Naive thymus-derived CD8-positive, alpha-beta T cell (primary cell): ENCODE results near the gene SIAH1. TPM values are rescaled to one million over a fixed set of nuclear protein-coding genes. Genes with fewer than 3 reads are reported as not detected.

ENCODE experiments used
- ATAC-seq, 2 donors: fragments of 150-1000 bp; cut with Tn5 transposase in 1 of 2; sonication (Bioruptor Pico), chemical (Tn5 transposase) in 1 of 2; 1 replicate in 1 of 2; 2 replicates in 1 of 2; pipeline ENCODE4 v1.10.0; 2021; ENCODE audit warnings: mild to moderate bottlenecking in 2 of 2, moderate library complexity in 2 of 2
- POLR2A ChIA-PET: fragments of 350-600 bp; sonication (Branson Sonifier 250); formaldehyde crosslinking; loops from one replicate; lab custom pipeline; 2021; ENCODE audit warnings: antibody characterized with exemption; lab: Charles Lee
- DNase-seq, 10 donors: peaks; one replicate each; pipeline versions ENCODE4 v3.0.0 to v3.0.0-alpha.2; 2020 to 2022
- H3K27ac Mint-ChIP-seq, 10 donors: one replicate each; pipeline ENCODE4 v1.8.0; 2020 to 2022; ENCODE audit warnings: mild to moderate bottlenecking in 10 of 10, mixed read lengths in 10 of 10, moderate library complexity in 4 of 10, inconsistent platforms in 1 of 10
- H3K27me3 Mint-ChIP-seq, 5 donors: one replicate each; pipeline ENCODE4 v1.8.0; 2021 to 2022; ENCODE audit warnings: mixed read lengths in 5 of 5
- H3K36me3 Mint-ChIP-seq, 3 donors: one replicate each; pipeline ENCODE4 v1.8.0; 2020 to 2022; ENCODE audit warnings: mixed read lengths in 3 of 3, mild to moderate bottlenecking in 2 of 3, inconsistent platforms in 1 of 3
- H3K4me1 Mint-ChIP-seq, 4 donors: one replicate each; pipeline ENCODE4 v1.8.0; 2021 to 2022; ENCODE audit warnings: mixed read lengths in 4 of 4
- H3K4me3 Mint-ChIP-seq, 10 donors: one replicate each; pipeline ENCODE4 v1.8.0; 2020 to 2022; ENCODE audit warnings: mild to moderate bottlenecking in 10 of 10, mixed read lengths in 10 of 10, moderate library complexity in 6 of 10, inconsistent platforms in 1 of 10
- H3K9me3 Mint-ChIP-seq, 9 donors: one replicate each; pipeline ENCODE4 v1.8.0; 2020 to 2022; ENCODE audit warnings: mixed read lengths in 9 of 9, mild to moderate bottlenecking in 3 of 9, inconsistent platforms in 1 of 9, moderate library complexity in 1 of 9
- polyA plus RNA-seq, 3 donors: library from polyadenylated mRNA; unstranded; fragments of 300-500 nt; fragmentation: Illumina TruSeq; gene quantifications; one replicate each; pipeline ENCODE4 v1.2.3, GENCODE V29; 2021
- total RNA-seq, 8 experiments: library from RNA in 2 of 8; stranded (reverse) in 2 of 8; gene quantifications; one replicate each; pipeline ENCODE4 v1.2.3 and lab custom pipeline; 2021 to 2026

The SIAH1 gene
- total and polyA plus RNA-seq, 5 experiments from 2014 or later = 10.8 to 25.9 (median 16.7) TPM

DNA sequence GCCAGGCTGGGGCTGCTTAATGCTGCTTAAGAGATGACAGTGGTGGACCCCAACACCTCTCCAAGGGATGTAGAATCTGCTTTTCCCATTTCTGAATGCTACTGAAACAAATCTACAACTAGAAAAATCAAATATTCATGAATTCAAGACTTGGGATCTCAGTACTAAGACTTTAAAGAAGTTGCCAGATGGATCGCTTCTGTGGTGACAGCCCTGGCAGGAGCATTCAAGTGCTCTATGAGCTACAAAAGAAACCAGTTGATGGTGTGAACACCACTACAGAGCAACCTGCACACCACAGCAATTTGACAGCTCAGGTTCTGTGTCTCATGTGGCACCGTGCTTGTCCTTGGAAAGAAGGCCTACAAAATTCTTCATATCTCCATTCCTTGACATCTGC lies 42.6 kb downstream of the SIAH1 start:
- Mint-ChIP-seq H3K27ac (peak overlapping the region in 7 of 10 donors; percentile 4 to 77 (median 44)), H3K36me3 (peaks cover 0 to 69% (median 15%) of the 10 kb centered on the region in 3 donors)
- POLR2A ChIA-PET = interaction anchor here (0.7 kb wide), 1 partner anchor 12 kb away, joined by 6 read pairs; no protein-coding TSS in a partner anchor

DNA sequence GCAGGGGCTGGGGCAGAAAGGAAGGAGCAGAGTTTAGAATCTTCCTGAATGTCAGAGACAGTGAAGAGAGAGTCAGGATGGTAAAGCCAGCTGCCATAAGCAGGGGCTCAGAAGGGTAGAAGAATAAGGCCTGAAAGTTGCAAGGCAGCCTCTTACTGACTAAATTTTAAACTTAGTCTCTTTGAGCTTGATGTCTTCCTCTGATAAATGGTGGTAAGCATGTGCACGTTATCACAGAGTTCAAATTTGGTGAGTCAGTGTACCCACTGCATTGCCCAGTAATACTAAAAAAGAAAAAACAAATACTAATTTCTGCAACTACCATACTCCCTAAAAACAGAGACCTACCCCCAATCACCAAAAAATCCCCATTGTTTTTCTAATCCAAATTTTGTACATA lies 45.2 kb downstream of the SIAH1 start:
- H3K4me3 Mint-ChIP-seq = no peak overlapping the region
- H3K27me3 Mint-ChIP-seq = no peaks in the 10 kb centered on the region
- peaks cover 0 to 16% (median 12%) of the 10 kb centered on the region in 4 donors for H3K4me1 Mint-ChIP-seq
- ATAC-seq (no peak), DNase-seq (no peak)
- H3K27ac Mint-ChIP-seq = peak overlapping the region in 8 of 10 donors; percentile 16 to 73 (median 51)
- H3K36me3 Mint-ChIP-seq = peaks cover 8 to 91% (median 31%) of the 10 kb centered on the region in 3 donors
- POLR2A ChIA-PET = interaction anchor here (1.2 kb wide), 1 partner anchor 9 kb away, joined by 3 read pairs; no protein-coding TSS in a partner anchor
- H3K9me3 Mint-ChIP-seq = no peaks in the 10 kb centered on the region

More for the DNA sequence above, 42.6 kb downstream of the SIAH1 start:
- H3K4me1 Mint-ChIP-seq = peaks cover 5 to 31% (median 11%) of the 10 kb centered on the region in 4 donors
- no peak for DNase-seq
- H3K27me3 Mint-ChIP-seq = no peaks in the 10 kb centered on the region
- no peaks in the 10 kb centered on the region for H3K9me3 Mint-ChIP-seq
- H3K4me3 Mint-ChIP-seq = no peak overlapping the region
- no peak for ATAC-seq

DNA sequence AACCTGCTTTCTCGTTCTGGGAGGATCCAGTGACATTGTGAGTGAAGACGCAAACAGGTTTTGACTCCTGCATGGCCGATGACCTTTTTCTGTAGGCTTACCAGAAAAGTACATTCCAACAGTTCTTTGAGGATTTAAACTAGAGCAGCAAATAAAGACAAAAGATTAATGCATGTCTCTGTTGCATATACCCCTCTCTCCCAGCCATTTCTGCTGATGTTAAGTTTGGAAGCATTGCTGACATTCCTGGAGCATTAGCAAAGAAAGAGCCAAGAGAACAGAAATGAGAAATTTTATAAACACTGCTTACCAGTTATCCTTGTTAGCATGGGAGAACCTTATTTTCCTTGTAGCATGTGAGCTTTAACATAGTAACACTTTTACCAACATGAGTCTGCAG lies 49.3 kb downstream of the SIAH1 start:
- Mint-ChIP-seq H3K4me3 (no peak overlapping the region), H3K4me1 (peaks cover 3 to 21% (median 17%) of the 10 kb centered on the region in 4 donors), H3K9me3 (no peaks in the 10 kb centered on the region), H3K27me3 (no peaks in the 10 kb centered on the region), H3K36me3 (peaks cover 12 to 82% (median 26%) of the 10 kb centered on the region in 3 donors), H3K27ac (peak overlapping the region in 1 of 10 donors; percentile 49)
- ATAC-seq (no peak), DNase-seq (no peak)
- POLR2A ChIA-PET = no interaction called here

DNA sequence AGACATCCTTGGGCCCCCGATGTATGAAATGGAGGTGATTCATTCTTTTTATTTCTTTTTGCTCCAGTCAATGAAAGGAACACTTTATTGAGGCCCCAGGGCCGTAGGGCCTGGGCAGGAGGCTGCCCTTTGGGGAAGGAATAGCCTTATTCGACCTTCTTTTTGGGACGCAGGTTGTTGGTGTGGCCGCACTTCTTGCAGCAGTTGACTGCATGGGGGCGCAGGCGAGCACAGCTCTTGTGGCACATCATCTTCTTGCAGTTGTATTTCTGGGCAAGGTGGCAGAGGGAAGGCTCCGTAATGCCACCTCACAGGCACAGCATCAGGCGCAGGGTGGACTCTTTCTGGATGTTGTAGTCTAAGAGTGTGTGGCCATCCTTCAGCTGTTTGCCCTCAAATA lies 50.9 kb downstream of the SIAH1 start:
- POLR2A ChIA-PET = no interaction called here
- Mint-ChIP-seq H3K9me3 (no peaks in the 10 kb centered on the region), H3K27me3 (no peaks in the 10 kb centered on the region), H3K4me1 (peaks cover 15 to 33% (median 24%) of the 10 kb centered on the region in 4 donors), H3K27ac (peak overlapping the region in 1 of 10 donors; percentile 27), H3K36me3 (peaks cover 12 to 76% (median 26%) of the 10 kb centered on the region in 3 donors), H3K4me3 (no peak overlapping the region)
- DNase-seq = no peak
- ATAC-seq = no peak

DNA sequence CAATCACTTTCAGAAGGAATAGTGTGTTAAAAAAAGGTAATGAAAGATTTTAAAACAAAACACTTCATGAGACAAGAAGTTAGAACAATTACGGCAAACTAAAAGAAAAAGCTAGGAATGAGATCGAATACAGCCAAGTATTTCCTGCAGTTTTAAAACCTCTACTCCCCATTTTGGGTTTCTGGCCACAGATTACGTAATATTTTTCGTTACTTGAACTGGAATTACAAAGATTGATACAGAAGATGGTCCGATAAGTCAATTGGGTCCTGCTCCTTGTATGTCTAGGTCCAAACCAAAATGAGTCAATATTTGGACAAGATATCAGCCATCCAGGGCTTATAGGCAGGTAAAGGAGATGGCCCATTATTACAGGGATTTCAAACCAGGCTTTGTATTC lies 52.2 kb downstream of the SIAH1 start:
- H3K27me3 Mint-ChIP-seq = no peaks in the 10 kb centered on the region
- ATAC-seq = no peak
- H3K36me3 Mint-ChIP-seq = peaks cover 12 to 66% (median 24%) of the 10 kb centered on the region in 3 donors
- H3K4me3 Mint-ChIP-seq = no peak overlapping the region
- H3K27ac Mint-ChIP-seq = peak overlapping the region in 1 of 10 donors; percentile 49
- H3K9me3 Mint-ChIP-seq = no peaks in the 10 kb centered on the region
- peaks cover 10 to 27% (median 21%) of the 10 kb centered on the region in 4 donors for H3K4me1 Mint-ChIP-seq
- POLR2A ChIA-PET = interaction anchor here (1.5 kb wide), 1 partner anchor 13 kb away, joined by 4 read pairs; no protein-coding TSS in a partner anchor
- no peak for DNase-seq

GRCh38 chr16:48330841-48331192 lies 54.4 kb downstream of the SIAH1 start:
- Mint-ChIP-seq H3K9me3 (no peaks in the 10 kb centered on the region), H3K27me3 (no peaks in the 10 kb centered on the region), H3K36me3 (peaks cover 4 to 55% (median 11%) of the 10 kb centered on the region in 3 donors), H3K4me1 (peaks cover 8 to 30% (median 20%) of the 10 kb centered on the region in 4 donors), H3K4me3 (peak overlapping the region in 1 of 10 donors; percentile 0), H3K27ac (peak overlapping the region; percentile 46 to 80 (median 61))
- no peak for DNase-seq
- no peak for ATAC-seq
- POLR2A ChIA-PET = interaction anchor here (1.0 kb wide), 1 partner anchor 12 kb away, joined by 6 read pairs; no protein-coding TSS in a partner anchor

- POLR2A ChIA-PET = interaction anchor here (1.0 kb wide), 1 partner anchor 12 kb away, joined by 6 read pairs; no protein-coding TSS in a partner anchor
- Mint-ChIP-seq H3K27me3 (no peaks in the 10 kb centered on the region), H3K4me1 (peaks cover 9 to 33% (median 21%) of the 10 kb centered on the region in 4 donors), H3K4me3 (peak overlapping the region in 1 of 10 donors; percentile 11), H3K36me3 (peaks cover 6 to 52% (median 12%) of the 10 kb centered on the region in 3 donors), H3K9me3 (no peaks in the 10 kb centered on the region), H3K27ac (peak overlapping the region; percentile 5 to 80 (median 60))
- DNase-seq (no peak), ATAC-seq (no peak)
These were observed 54.9 kb downstream of the SIAH1 start for GRCh38 chr16:48330189-48330840.

- no peaks in the 10 kb centered on the region for H3K27me3 Mint-ChIP-seq
- H3K36me3 Mint-ChIP-seq = peaks cover 9 to 44% (median 10%) of the 10 kb centered on the region in 3 donors
- H3K4me1 Mint-ChIP-seq = peaks cover 11 to 41% (median 21%) of the 10 kb centered on the region in 4 donors
- ATAC-seq (no peak), DNase-seq (no peak)
- no peak overlapping the region for H3K4me3 Mint-ChIP-seq
- peak overlapping the region in 2 of 10 donors; percentile 15 to 49 for H3K27ac Mint-ChIP-seq
- no peaks in the 10 kb centered on the region for H3K9me3 Mint-ChIP-seq
- POLR2A ChIA-PET = no interaction called here
These were observed 56.1 kb downstream of the SIAH1 start for GRCh38 chr16:48329138-48329537.

DNA sequence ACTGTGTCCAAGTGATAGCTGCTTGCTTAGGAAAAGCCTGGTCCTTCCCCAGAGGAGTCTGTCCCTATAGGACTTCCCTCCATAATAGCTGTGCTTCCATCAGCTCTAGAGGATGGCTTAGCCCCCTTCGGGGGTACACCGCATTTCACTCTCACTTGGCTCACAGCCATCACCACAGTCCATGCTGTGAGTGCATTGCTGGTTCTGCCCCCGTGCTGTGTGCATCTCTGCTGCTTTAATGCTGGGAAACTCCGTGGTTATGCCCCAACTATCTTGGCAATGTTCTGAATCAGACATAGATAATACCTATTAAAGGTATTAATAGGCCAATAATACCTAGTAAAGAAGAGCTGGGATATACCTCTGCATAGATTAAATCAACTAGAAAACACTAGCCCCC lies 58.3 kb downstream of the SIAH1 start:
- Mint-ChIP-seq H3K27ac (peak overlapping the region in 2 of 10 donors; percentile 35 to 65), H3K36me3 (peaks cover 5 to 50% (median 12%) of the 10 kb centered on the region in 3 donors), H3K4me3 (no peak overlapping the region), H3K9me3 (no peaks in the 10 kb centered on the region), H3K4me1 (peaks cover 9 to 52% (median 28%) of the 10 kb centered on the region in 4 donors), H3K27me3 (no peaks in the 10 kb centered on the region)
- ATAC-seq = no peak
- POLR2A ChIA-PET = interaction anchor here (1.3 kb wide), 1 partner anchor 57 kb away, joined by 5 read pairs; no protein-coding TSS in a partner anchor
- no peak for DNase-seq

GRCh38 chr16:48323783-48324775 lies 61.1 kb downstream of the SIAH1 start:
- Mint-ChIP-seq H3K9me3 (no peaks in the 10 kb centered on the region), H3K4me1 (peaks cover 5 to 37% (median 27%) of the 10 kb centered on the region in 4 donors)

GRCh38 chr16:48321317-48322036 lies 63.7 kb downstream of the SIAH1 start:
- H3K9me3 Mint-ChIP-seq = no peaks in the 10 kb centered on the region
- H3K4me3 Mint-ChIP-seq = no peak overlapping the region
- H3K36me3 Mint-ChIP-seq = peaks cover 5 to 25% (median 13%) of the 10 kb centered on the region in 3 donors
- H3K27ac Mint-ChIP-seq = no peak overlapping the region
- POLR2A ChIA-PET = interaction anchor here (0.8 kb wide), 1 partner anchor 10 kb away, joined by 3 read pairs; no protein-coding TSS in a partner anchor
- H3K4me1 Mint-ChIP-seq = peaks cover 16 to 57% (median 51%) of the 10 kb centered on the region in 4 donors
- H3K27me3 Mint-ChIP-seq = no peaks in the 10 kb centered on the region
- ATAC-seq (no peak), DNase-seq (no peak)

More at GRCh38 chr16:48323783-48324775, 61.1 kb downstream of the SIAH1 start:
- Mint-ChIP-seq H3K27ac (peak overlapping the region in 3 of 10 donors; percentile 26 to 49 (median 47)), H3K4me3 (peak overlapping the region in 1 of 10 donors; percentile 7), H3K27me3 (no peaks in the 10 kb centered on the region), H3K36me3 (peaks cover 5 to 34% (median 12%) of the 10 kb centered on the region in 3 donors)
- DNase-seq (no peak), ATAC-seq (no peak)
- POLR2A ChIA-PET = no interaction called here
